Spinal cord (tissue), 10 donors: ENCODE data around the gene KLRC3. TPM values are rescaled to one million over a fixed set of nuclear protein-coding genes. Genes with fewer than 3 reads are reported as not detected.
"Not testable (repeated sequence)": the region's sequence is repeated elsewhere in the genome, so short reads cannot be mapped to it uniquely, and the experiment has no call there.

ENCODE experiments used
- DNase-seq, 6 donors: peaks; one replicate each; pipeline versions ENCODE4 v3.0.0 to v3.0.0-alpha.2; 2013 to 2015; ENCODE audit warnings: low spot score in 6 of 6, low read depth in 4 of 6
- H3K27ac ChIP-seq: one replicate; pipeline ENCODE4 v1.5.1; 2013; ENCODE audit warnings: low read depth, low read length, control low read depth
- H3K27me3 ChIP-seq: one replicate; pipeline ENCODE4 v1.6.1; 2013; ENCODE audit warnings: low read length; ENCODE audit not compliant: control insufficient read depth, insufficient read depth
- H3K36me3 ChIP-seq: one replicate; pipeline ENCODE4 v1.6.1; 2013; ENCODE audit warnings: low read length; ENCODE audit not compliant: control insufficient read depth, insufficient read depth
- H3K4me1 ChIP-seq: one replicate; pipeline ENCODE4 v1.6.1; 2013; ENCODE audit warnings: low read length; ENCODE audit not compliant: control insufficient read depth, insufficient read depth
- H3K4me3 ChIP-seq: one replicate; pipeline ENCODE4 v1.5.1; 2013; ENCODE audit warnings: low read depth, low read length, control low read depth
- H3K9me3 ChIP-seq: one replicate; pipeline ENCODE4 v1.6.1; 2013; ENCODE audit warnings: low read length; ENCODE audit not compliant: control insufficient read depth, insufficient read depth
- WGBS: methylation state at CpG from one replicate; pipeline ENCODE4 v1.1.5; 2013; ENCODE audit warnings: missing lambda C conversion rate; ENCODE audit not compliant: insufficient coverage; 5-methylcytosine and 5-hydroxymethylcytosine counted together
- long read RNA-seq, 4 donors: transcript quantifications; one replicate each; lab custom pipeline, GENCODE V29; 2026
- polyA plus RNA-seq, 2 donors: library from polyadenylated mRNA; unstranded; fragments of 120-200 nt; gene quantifications; one replicate each; pipeline ENCODE4 v1.2.1, GENCODE V29; 2013; ENCODE audit not compliant: insufficient read length in 2 of 2
- total RNA-seq, 2 donors: library from RNA; depleted of rRNA in 1 of 2; stranded (reverse); fragments of 120-200 nt in 1 of 2; fragments of >200 nt in 1 of 2; gene quantifications; one replicate each; pipeline versions ENCODE4 v1.2.3 to v1.2.4, GENCODE V29; 2013 to 2014
- donor health status: healthy.

The KLRC3 gene
- total RNA-seq (10 to 100 TPM in 1 of 2 donors, 1 to 10 TPM in 1; 6.7 to 26.4 TPM), polyA plus RNA-seq (10 to 100 TPM in 1 of 2 donors, 1 to 10 TPM in 1; 5.3 to 10.4 TPM)
- long read RNA-seq, donor 1, partial matches to known transcripts: 7 of 7 reads
- long read RNA-seq, donor 1, other reads (novel, unspliced or antisense): 0 of 7 reads
- long read RNA-seq, donor 2, partial matches to known transcripts: 0 of 2 reads
- long read RNA-seq, donor 2, other reads (novel, unspliced or antisense): 0 of 2 reads
- long read RNA-seq, donor 3: 0 reads
- long read RNA-seq, donor 4: 0 reads

DNA sequence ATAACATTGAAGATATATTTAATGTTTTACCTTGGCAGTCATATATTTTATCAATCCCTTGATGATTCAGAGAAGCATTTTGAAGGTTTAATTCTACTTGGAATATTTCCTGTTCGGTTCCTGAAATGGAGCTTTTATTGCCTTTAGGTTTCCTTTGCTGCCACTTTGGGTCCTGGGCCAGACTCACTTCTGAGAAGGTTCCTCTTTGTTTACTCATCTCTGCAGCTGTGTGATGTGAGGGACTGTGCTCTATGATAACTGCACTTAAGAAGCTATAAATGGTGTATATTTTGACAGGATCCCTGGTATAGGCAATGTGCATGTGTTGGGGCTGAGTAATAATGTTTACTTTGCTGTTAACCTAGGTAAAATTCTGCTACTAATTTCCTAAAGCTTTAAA lies at the start of gene KLRC3:
Gene KLRC3, minus strand, starts transcription at position 262 of the 400 bp plus-strand sequence. Its CDS starts 45 bp downstream, at position 217.
- not testable (repeated sequence) for H3K4me1 ChIP-seq, H3K9me3 ChIP-seq, DNase-seq, H3K27me3 ChIP-seq, H3K36me3 ChIP-seq, H3K27ac ChIP-seq
- peak within 1 kb of the TSS; percentile 18 for H3K4me3 ChIP-seq
- no CpG with 5 or more reads among the region's 1 CpG for whole genome bisulfite sequencing

DNA sequence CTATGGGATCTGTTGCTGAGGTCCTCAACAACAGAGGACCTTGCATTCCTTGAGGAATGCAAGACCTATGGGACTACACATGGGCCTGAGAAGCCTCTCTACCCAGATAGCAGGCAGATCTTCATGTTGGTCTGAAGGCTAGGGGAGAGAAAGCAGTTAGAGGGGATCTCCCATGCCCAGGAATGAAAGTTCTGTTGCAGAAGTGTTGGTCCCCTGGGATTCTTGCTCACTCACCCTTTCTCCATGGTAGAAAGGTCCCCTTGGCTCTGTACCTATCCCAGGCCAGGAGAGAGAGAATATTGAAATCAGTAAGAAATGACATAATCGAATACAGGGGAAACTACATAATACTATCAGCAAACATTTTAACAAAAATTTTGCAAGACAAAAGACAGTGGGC lies 49.3 kb upstream of the KLRC3 start:
- Histone ChIP-seq H3K4me1 (no peaks in the 10 kb centered on the region), H3K36me3 (no peaks in the 10 kb centered on the region), H3K27ac (no peak overlapping the region), H3K27me3 (no peaks in the 10 kb centered on the region), H3K4me3 (no peak overlapping the region), H3K9me3 (no peaks in the 10 kb centered on the region)
- no peak for DNase-seq
- no CpG with 5 or more reads among the region's 1 CpG for WGBS

DNA sequence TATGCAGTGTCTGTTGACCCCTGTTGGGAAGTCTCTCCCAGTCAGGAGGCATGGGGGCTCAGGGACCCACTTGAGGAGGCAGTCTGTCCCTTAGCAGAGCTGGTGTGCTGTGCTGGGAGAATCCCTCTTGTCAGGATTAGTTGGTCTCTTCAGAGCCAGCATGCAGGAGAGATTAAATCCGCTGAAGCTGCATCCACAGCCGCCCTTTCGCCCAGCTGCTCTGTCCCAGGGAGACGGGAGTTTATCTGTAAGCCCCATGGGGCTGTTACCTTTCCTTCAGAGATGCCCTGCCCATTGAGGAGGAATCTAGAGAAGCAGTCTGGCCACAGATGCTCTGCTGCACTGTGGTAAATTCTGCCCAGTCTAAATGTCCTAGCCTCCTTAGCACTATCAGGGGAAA lies 45.9 kb upstream of the KLRC3 start:
- Histone ChIP-seq H3K27me3 (no peaks in the 10 kb centered on the region), H3K9me3 (no peaks in the 10 kb centered on the region), H3K4me1 (no peaks in the 10 kb centered on the region), H3K4me3 (no peak overlapping the region), H3K27ac (no peak overlapping the region), H3K36me3 (no peaks in the 10 kb centered on the region)
- WGBS: 86% methylated on average over 4 of the region's 4 CpGs
- no peak for DNase-seq

GRCh38 chr12:10457760-10458159 lies 37.4 kb upstream of the KLRC3 start:
- no peak overlapping the region for H3K4me3 ChIP-seq
- no peaks in the 10 kb centered on the region for H3K27me3 ChIP-seq
- peaks cover 3% of the 10 kb centered on the region for H3K9me3 ChIP-seq
- H3K36me3 ChIP-seq: no peaks in the 10 kb centered on the region
- H3K4me1 ChIP-seq: no peaks in the 10 kb centered on the region
- DNase-seq: no peak
- H3K27ac ChIP-seq: no peak overlapping the region
- WGBS: 75% methylated on average over 3 of the region's 3 CpGs

DNA sequence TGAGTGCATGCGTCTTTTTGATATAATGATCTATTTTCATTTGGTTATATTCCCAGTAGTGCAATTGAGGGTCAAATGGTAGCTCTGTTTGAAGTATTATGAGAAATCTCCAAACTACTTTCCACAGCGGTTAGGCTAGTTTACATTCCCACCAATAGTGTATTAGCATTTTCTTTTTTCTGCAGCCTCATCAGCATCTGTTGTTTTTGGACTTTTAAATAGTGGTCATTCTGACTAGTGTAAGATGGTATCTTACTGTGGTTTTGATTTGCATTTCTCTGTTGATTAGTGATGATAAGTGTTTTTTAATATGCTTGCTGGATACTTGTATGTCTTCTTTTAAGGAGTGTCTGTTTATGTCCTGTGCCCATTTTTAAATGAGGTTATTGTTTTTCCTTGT lies 36.5 kb upstream of the KLRC3 start:
- Histone ChIP-seq H3K4me1 (no peaks in the 10 kb centered on the region), H3K36me3 (no peaks in the 10 kb centered on the region), H3K27ac (no peak overlapping the region), H3K27me3 (no peaks in the 10 kb centered on the region), H3K9me3 (peaks cover 3% of the 10 kb centered on the region), H3K4me3 (no peak overlapping the region)
- DNase-seq: no peak
- WGBS: no CpG with 5 or more reads among the region's 2 CpGs

GRCh38 chr12:10455766-10456165 lies 35.4 kb upstream of the KLRC3 start:
- DNase-seq: no peak
- Histone ChIP-seq H3K9me3 (peaks cover 3% of the 10 kb centered on the region), H3K27ac (no peak overlapping the region), H3K36me3 (no peaks in the 10 kb centered on the region), H3K4me1 (no peaks in the 10 kb centered on the region), H3K4me3 (no peak overlapping the region), H3K27me3 (no peaks in the 10 kb centered on the region)
- no CpG with 5 or more reads among the region's 1 CpG for WGBS

DNA sequence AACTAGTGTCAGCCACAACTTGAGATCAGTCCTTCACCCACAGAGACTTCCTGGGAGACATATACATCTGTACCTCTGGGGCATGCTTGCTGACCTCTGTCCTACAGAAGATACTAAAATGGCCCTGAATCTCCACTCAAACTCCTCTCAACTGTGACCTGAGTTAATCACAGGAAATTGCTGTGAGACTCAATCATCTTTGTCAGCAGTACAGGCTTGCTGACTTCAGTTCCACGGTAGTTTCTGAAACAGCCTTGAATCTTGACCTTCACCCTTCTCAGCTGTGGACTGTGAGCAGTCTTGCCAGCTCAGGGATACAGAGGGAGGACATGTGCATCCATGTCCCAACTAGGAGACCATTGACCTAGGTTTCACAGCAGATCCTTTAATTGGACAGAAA lies 34.1 kb upstream of the KLRC3 start:
- 79% methylated on average over 1 of the region's 1 CpG for WGBS
- Histone ChIP-seq H3K9me3 (peaks cover 3% of the 10 kb centered on the region), H3K4me3 (no peak overlapping the region), H3K4me1 (no peaks in the 10 kb centered on the region), H3K36me3 (no peaks in the 10 kb centered on the region), H3K27ac (no peak overlapping the region), H3K27me3 (no peaks in the 10 kb centered on the region)
- no peak for DNase-seq

GRCh38 chr12:10453156-10453555 lies 32.8 kb upstream of the KLRC3 start, which contains the start of gene KLRC1:
KLRC1 (minus strand) TSS chr12:10453377; CDS start chr12:10451156, 2,221 bp downstream.
- WGBS: no CpG with 5 or more reads among the region's 2 CpGs
- Histone ChIP-seq H3K27ac (no peak within 1 kb of the TSS), H3K27me3 (no peaks in the 10 kb centered on the region), H3K4me1 (no peaks in the 10 kb centered on the region), H3K4me3 (no peak within 1 kb of the TSS), H3K36me3 (no peaks in the 10 kb centered on the region), H3K9me3 (peaks cover 3% of the 10 kb centered on the region)
- no peak for DNase-seq

DNA sequence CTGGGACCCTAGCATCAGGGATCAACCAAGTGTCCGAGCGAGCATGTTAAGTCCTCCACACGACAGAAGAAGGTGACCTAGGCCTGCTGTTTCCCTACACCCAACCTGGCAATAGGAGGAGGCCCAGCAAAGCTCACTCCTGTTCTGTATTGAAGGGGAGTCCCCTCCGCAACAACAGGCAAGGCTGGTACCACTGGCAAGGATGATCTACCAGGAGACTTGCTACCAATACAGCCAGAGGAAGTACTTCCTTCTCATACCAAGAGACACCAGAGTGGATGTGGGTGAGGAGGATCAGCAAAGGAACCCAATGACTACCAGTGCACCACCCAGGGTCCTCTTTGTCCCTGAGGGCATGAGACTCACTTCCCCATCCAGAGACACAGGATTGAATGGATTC lies 27.8 kb upstream of the KLRC3 start:
- DNase-seq: no peak
- Histone ChIP-seq H3K36me3 (no peaks in the 10 kb centered on the region), H3K9me3 (no peaks in the 10 kb centered on the region), H3K4me3 (no peak overlapping the region), H3K27me3 (no peaks in the 10 kb centered on the region), H3K27ac (no peak overlapping the region), H3K4me1 (no peaks in the 10 kb centered on the region)
- no CpG with 5 or more reads among the region's 4 CpGs for WGBS

DNA sequence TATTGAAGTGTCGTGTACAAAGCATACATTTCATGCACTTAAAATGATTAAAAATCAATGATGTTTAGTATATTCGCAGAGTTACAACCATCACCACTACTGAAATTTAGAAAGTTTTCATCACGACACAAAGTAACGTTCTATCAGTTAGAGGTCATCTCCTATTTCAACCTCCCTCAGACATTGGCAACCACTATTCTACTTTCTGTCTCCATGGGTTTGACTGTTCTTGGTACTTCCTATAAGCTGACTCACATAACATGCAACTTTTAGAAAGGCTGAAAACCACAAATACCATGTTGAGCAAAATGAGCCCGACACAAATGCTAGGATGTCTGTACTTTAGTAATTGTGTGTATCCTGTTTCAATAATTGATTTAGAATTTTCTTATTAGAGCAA lies 25.7 kb upstream of the KLRC3 start:
- H3K27me3 ChIP-seq, H3K9me3 ChIP-seq, DNase-seq, H3K27ac ChIP-seq, H3K4me3 ChIP-seq, H3K4me1 ChIP-seq, H3K36me3 ChIP-seq: not testable (repeated sequence)
- 80% methylated on average over 1 of the region's 5 CpGs for WGBS
